RKO (cell line): ENCODE measurements around the gene SLC25A21.
"Not testable (repeated sequence)": the region's sequence is repeated elsewhere in the genome, so short reads cannot be mapped to it uniquely, and the experiment has no call there.

Experiments used
- DNase-seq: peaks from one replicate; pipeline ENCODE4 v3.0.0-alpha.2; 2016; ENCODE audit warnings: low spot score

The SLC25A21 gene

GRCh38 chr14:37088356-37089215, 83.8 kb downstream of the SLC25A21 start:
- no peak for DNase-seq

- no peak for DNase-seq
These were observed 84.9 kb downstream of the SLC25A21 start for GRCh38 chr14:37087520-37087919.

- no peak for DNase-seq
These were observed 88.8 kb downstream of the SLC25A21 start for GRCh38 chr14:37083599-37083998.

GRCh38 chr14:37082449-37082848, 90.0 kb downstream of the SLC25A21 start:
- no peak for DNase-seq

GRCh38 chr14:37081856-37082255, 90.5 kb downstream of the SLC25A21 start:
- DNase-seq = no peak

- peak; percentile 62 for DNase-seq
These were observed 91.2 kb downstream of the SLC25A21 start for GRCh38 chr14:37081218-37081617.

GRCh38 chr14:37078131-37078530, 94.3 kb downstream of the SLC25A21 start:
- DNase-seq = no peak

GRCh38 chr14:37074320-37074719, 98.1 kb downstream of the SLC25A21 start:
- not testable (repeated sequence) for DNase-seq

GRCh38 chr14:37063467-37064240, 108.8 kb downstream of the SLC25A21 start:
- no peak for DNase-seq

- DNase-seq = no peak
These were observed 110.1 kb downstream of the SLC25A21 start for GRCh38 chr14:37062191-37062803.

GRCh38 chr14:37061697-37062096, 110.7 kb downstream of the SLC25A21 start:
- DNase-seq = no peak

- DNase-seq = no peak
These were observed 111.7 kb downstream of the SLC25A21 start for GRCh38 chr14:37060496-37061260.

- DNase-seq = no peak
These were observed 114.6 kb downstream of the SLC25A21 start for GRCh38 chr14:37057776-37058175.

- no peak for DNase-seq
These were observed 115.9 kb downstream of the SLC25A21 start for GRCh38 chr14:37056473-37056872.

- DNase-seq = no peak
These were observed 117.5 kb downstream of the SLC25A21 start for GRCh38 chr14:37054869-37055268.

GRCh38 chr14:37054144-37054543, 118.3 kb downstream of the SLC25A21 start:
- no peak for DNase-seq

- no peak for DNase-seq
These were observed 120.7 kb downstream of the SLC25A21 start for GRCh38 chr14:37051680-37052079.

- DNase-seq = no peak
These were observed 121.3 kb downstream of the SLC25A21 start for GRCh38 chr14:37051153-37051552.

- peak; percentile 23 for DNase-seq
These were observed 123.7 kb downstream of the SLC25A21 start for GRCh38 chr14:37048666-37049071.

GRCh38 chr14:37047996-37048395, 124.4 kb downstream of the SLC25A21 start:
- DNase-seq = no peak

- DNase-seq = no peak
These were observed 125.2 kb downstream of the SLC25A21 start for GRCh38 chr14:37047226-37047625.

GRCh38 chr14:37046815-37047214, 125.6 kb downstream of the SLC25A21 start:
- DNase-seq = no peak
